HepG2 (cell line): Measurements from ENCODE around the gene ACTR1A. TPM values are rescaled to one million over a fixed set of nuclear protein-coding genes. Genes with fewer than 3 reads are reported as not detected.

Experiments
- ATAC-seq: fragments of 200-7000 bp; cut with Tn5 transposase; 3 replicates; pipeline ENCODE4 v1.9.1; 2020; ENCODE audit warnings: mild to moderate bottlenecking, moderate library complexity
- BruUV-seq: library from RNA; stranded (reverse); fragments of 400-500 nt; replicated peaks from 2 replicates; lab custom pipeline; 2021; lab: Mats Ljungman, UMichigan
- CTCF ChIA-PET: fragments of 300-600 bp; formaldehyde crosslinking; extraction: SDS; loops from one replicate; lab custom pipeline; 2021; ENCODE audit warnings: low total read pairs, inconsistent platforms, low intra/inter-chr PET ratio; lab: Yijun Ruan, JAX
- POLR2A ChIA-PET: fragments of 350-600 bp; sonication (Branson Sonifier 250); formaldehyde crosslinking; loops from one replicate; lab custom pipeline; 2020; ENCODE audit warnings: antibody characterized with exemption, inconsistent platforms; lab: Yijun Ruan, JAX
- DNase-seq: peaks from one replicate; pipeline ENCODE4 v3.0.0-alpha.2; 2015; ENCODE audit warnings: low spot score
- FAIRE-seq: peaks from 3 replicates; lab custom pipeline; 2011; peaks lifted over from hg19 to GRCh38; lab: Jason Lieb, UNC
- H2AFZ ChIP-seq: one replicate; pipeline ENCODE4 v1.6.1; 2011; ENCODE audit warnings: low read length, inconsistent platforms
- H3K27ac ChIP-seq: fragments of 300-600 bp; 3 replicates; pipeline ENCODE4 v1.8.0; 2011; ENCODE audit warnings: mixed run types, mild to moderate bottlenecking, mixed read lengths, low read length, inconsistent platforms; ENCODE audit not compliant: insufficient read depth; ENCODE audit errors: extremely low read length
- H3K27me3 ChIP-seq, 2 experiments: fragments of 200-600 bp in 1 of 2; 2 replicates in 1 of 2; 3 replicates in 1 of 2; pipeline versions ENCODE4 v1.6.0 to v1.8.0; 2011; ENCODE audit warnings: low read length in 2 of 2, mild to moderate bottlenecking in 2 of 2, moderate library complexity in 2 of 2, inconsistent platforms in 1 of 2; ENCODE audit not compliant: insufficient read depth in 2 of 2, control insufficient read depth in 1 of 2
- H3K36me3 ChIP-seq, 2 experiments: fragments of 200-600 bp in 1 of 2; replicated peaks in 1 of 2; 2 replicates in 1 of 2; 3 replicates in 1 of 2; pipeline versions ENCODE4 v1.5.1 to v1.8.0; 2011; ENCODE audit warnings: low read length in 2 of 2, inconsistent platforms in 1 of 2; ENCODE audit not compliant: insufficient read depth in 2 of 2, control insufficient read depth in 1 of 2
- H3K4me1 ChIP-seq: 2 replicates; pipeline ENCODE4 v1.5.1; 2012; ENCODE audit warnings: low read length, inconsistent platforms; ENCODE audit not compliant: insufficient read depth
- H3K4me2 ChIP-seq: 2 replicates; pipeline ENCODE4 v1.6.0; 2011; ENCODE audit warnings: low read depth, low read length, inconsistent platforms
- H3K4me3 ChIP-seq, 3 experiments: fragments of 200-600 bp in 1 of 3; sonication (generic), shearing (Covaris generic) in 1 of 3; replicated peaks in 1 of 3; 2 replicates each; pipeline ENCODE4 v1.5.1; 2011 to 2016; ENCODE audit warnings: low read length in 3 of 3, inconsistent platforms in 2 of 3, low read depth in 2 of 3, mild to moderate bottlenecking in 2 of 3, control low read depth in 1 of 3, mixed read lengths in 1 of 3; ENCODE audit not compliant: insufficient read depth in 1 of 3
- H3K79me2 ChIP-seq: one replicate; pipeline ENCODE4 v1.6.1; 2011; ENCODE audit warnings: low read length, inconsistent platforms; ENCODE audit not compliant: insufficient read depth
- H3K9ac ChIP-seq: 2 replicates; pipeline ENCODE4 v1.6.0; 2011; ENCODE audit warnings: mild to moderate bottlenecking, low read depth, low read length, inconsistent platforms; ENCODE audit not compliant: insufficient read depth
- H3K9me3 ChIP-seq: 2 replicates; pipeline ENCODE4 v1.5.1; 2012; ENCODE audit warnings: mild to moderate bottlenecking, low read length
- H4K20me1 ChIP-seq: 2 replicates; pipeline ENCODE4 v1.6.0; 2011; ENCODE audit warnings: inconsistent platforms, mild to moderate bottlenecking, low read length, moderate library complexity; ENCODE audit not compliant: insufficient read depth
- AGO2 ChIP-seq: fragments of 200-400 bp; formaldehyde crosslinking; optimal IDR thresholded peaks from 2 replicates; pipeline ENCODE3; 2017; ENCODE audit warnings: mild to moderate bottlenecking, low read depth, low read length, moderate library complexity
- CENPBD1 ChIP-seq: sonication (generic); formaldehyde crosslinking; IDR thresholded peaks from 2 replicates; pipeline ENCODE4 v1.8.0; 2022; ENCODE audit warnings: missing genetic modification reagents, low read depth, mild to moderate bottlenecking, borderline replicate concordance
- EP300 ChIP-seq, 3 experiments: sonication (generic) in 1 of 3; formaldehyde crosslinking in 1 of 3; IDR thresholded peaks; 2 replicates each; pipeline versions ENCODE4 v1.5.1 to v1.6.1; 2011 to 2020; ENCODE audit warnings: low read depth in 2 of 3, low read length in 2 of 3, borderline replicate concordance in 1 of 3, improper control_type of control experiment in 1 of 3, mild to moderate bottlenecking in 1 of 3, missing genetic modification reagents in 1 of 3, moderate library complexity in 1 of 3
- FOXK2 ChIP-seq: fragments of 450-650 bp; IDR thresholded peaks from 2 replicates; pipeline ENCODE4 v1.6.1; 2016
- GPN1 ChIP-seq: sonication (generic); formaldehyde crosslinking; IDR thresholded peaks from 2 replicates; pipeline ENCODE4 v1.5.1; 2020; ENCODE audit warnings: missing genetic modification reagents, borderline replicate concordance
- GTF3A ChIP-seq: sonication (generic); formaldehyde crosslinking; conservative IDR thresholded peaks from 2 replicates; pipeline ENCODE4 v1.4.0; 2020; ENCODE audit warnings: mild to moderate bottlenecking, missing genetic modification reagents
- HMG20A ChIP-seq: IDR thresholded peaks from 2 replicates; pipeline ENCODE4 v1.6.1; 2016; ENCODE audit warnings: borderline replicate concordance
- MLXIP ChIP-seq: sonication (generic); formaldehyde crosslinking; IDR thresholded peaks from 2 replicates; pipeline ENCODE4 v1.9.0; 2021; ENCODE audit warnings: missing genetic modification reagents, borderline replicate concordance
- NBN ChIP-seq: fragments of 450-650 bp; conservative IDR thresholded peaks from 2 replicates; pipeline ENCODE4 v1.6.1; 2017
- SOX6 ChIP-seq, 2 experiments: fragments of 450-650 bp in 1 of 2; sonication (generic) in 1 of 2; formaldehyde crosslinking in 1 of 2; IDR thresholded peaks; 2 replicates each; pipeline versions ENCODE4 v1.4.0 to v1.6.1; 2017 to 2020; ENCODE audit warnings: antibody characterized with exemption in 1 of 2, mild to moderate bottlenecking in 1 of 2, missing genetic modification reagents in 1 of 2
- SP4 ChIP-seq: sonication (generic); formaldehyde crosslinking; IDR thresholded peaks from 2 replicates; pipeline ENCODE4 v1.8.1; 2023; ENCODE audit warnings: mild to moderate bottlenecking, missing genetic modification reagents
- YEATS2 ChIP-seq: sonication (generic); formaldehyde crosslinking; IDR thresholded peaks from 2 replicates; pipeline ENCODE4 v1.4.0; 2020; ENCODE audit warnings: missing genetic modification reagents, borderline replicate concordance
- ZFY ChIP-seq: sonication (generic); formaldehyde crosslinking; IDR thresholded peaks from 2 replicates; pipeline ENCODE4 v1.4.0; 2020; ENCODE audit warnings: missing genetic modification reagents
- ZNF343 ChIP-seq: sonication (generic); formaldehyde crosslinking; IDR thresholded peaks from 2 replicates; pipeline ENCODE4 v1.4.0; 2020; ENCODE audit warnings: mild to moderate bottlenecking, missing genetic modification reagents
- ZNF468 ChIP-seq: sonication (generic); formaldehyde crosslinking; IDR thresholded peaks from 2 replicates; pipeline ENCODE4 v1.8.0; 2022; ENCODE audit warnings: mild to moderate bottlenecking, moderate library complexity, missing genetic modification reagents
- ZNF550 ChIP-seq: sonication (generic); formaldehyde crosslinking; IDR thresholded peaks from 2 replicates; pipeline ENCODE4 v1.4.0; 2020; ENCODE audit warnings: mild to moderate bottlenecking, missing genetic modification reagents, borderline replicate concordance
- ZNF607 ChIP-seq: sonication (generic); formaldehyde crosslinking; IDR thresholded peaks from 2 replicates; pipeline ENCODE4 v1.5.1; 2020; ENCODE audit warnings: missing genetic modification reagents, mild to moderate bottlenecking, borderline replicate concordance
- ZNF766 ChIP-seq: sonication (generic); formaldehyde crosslinking; IDR thresholded peaks from 2 replicates; pipeline ENCODE4 v1.5.0; 2020; ENCODE audit warnings: missing genetic modification reagents, borderline replicate concordance
- ZNF790 ChIP-seq: sonication (generic); formaldehyde crosslinking; IDR thresholded peaks from 2 replicates; pipeline ENCODE4 v1.8.0; 2022; ENCODE audit warnings: missing genetic modification reagents, mild to moderate bottlenecking, borderline replicate concordance
- WGBS: methylation state at CpG from one replicate; pipeline ENCODE4 v1.1.6; 2017; ENCODE audit warnings: low lambda C conversion rate; 5-methylcytosine and 5-hydroxymethylcytosine counted together
- in situ Hi-C: cut with HindIII; loops from 2 replicates; pipeline ENCODE4 v1.10.0; 2017; ENCODE audit warnings: low pct_unique_long_range_greater_than_20kb; ENCODE audit not compliant: extremely low pct_ligation_motif_present
- intact Hi-C: fragments of 100-400 bp; cut with micrococcal nuclease; formaldehyde crosslinking; loops from one replicate; pipeline ENCODE4 v1.10.0; 2022; ENCODE audit not compliant: unreplicated experiment
- polyA plus RNA-seq, 8 experiments: library from polyadenylated mRNA; depleted of rRNA in 3 of 8; stranded (reverse) in 7 of 8; unstranded in 1 of 8; fragments of >200 nt; fragmentation: Illumina TruSeq in 4 of 8; extraction: Trizol in 4 of 8; gene quantifications; 2 replicates each; pipeline versions ENCODE4 v1.2.1 to v1.2.3, GENCODE V29; 2011 to 2016; ENCODE audit warnings: low read depth in 4 of 8, missing spikeins in 1 of 8, mixed read lengths in 1 of 8; ENCODE audit not compliant: insufficient read depth in 1 of 8
- total RNA-seq, 5 experiments: library from RNA; depleted of rRNA; stranded (reverse); fragments of >200 nt; fragmentation: Illumina TruSeq; extraction: Trizol; gene quantifications; 2 replicates each; pipeline ENCODE4 v1.2.3, GENCODE V29; 2016; ENCODE audit warnings: low read depth in 1 of 5

The ACTR1A gene
- total and polyA plus RNA-seq, 2 of the 13 experiments (the other 11 are each of a cell fraction or from before 2014, with no cell fraction given), result 59.6 to 62.8 TPM

- intact Hi-C loops, result no loop called here
- 86% methylated on average over 6 of the region's 6 CpGs for WGBS
- H3K27me3 ChIP-seq, result no peaks in the 10 kb centered on the region
- H3K4me1 ChIP-seq, result peaks cover 14% of the 10 kb centered on the region
- POLR2A ChIA-PET, result interaction anchor here (0.8 kb wide), 1 partner anchor 17 kb away, joined by 3 read pairs; no protein-coding TSS in a partner anchor
- BruUV-seq, result no TSS peak
- no peaks in the 10 kb centered on the region for H3K36me3 ChIP-seq
- H3K9ac ChIP-seq, result no peak overlapping the region
- no peaks in the 10 kb centered on the region for H3K9me3 ChIP-seq
- no peaks in the 10 kb centered on the region for H4K20me1 ChIP-seq
- no peak overlapping the region for H2AFZ ChIP-seq
- TF ChIP-seq ZNF550 (CRISPR knock-in tag) (no peak), EP300 (IDR thresholded peaks at IDR 0.05; ENCODE audit: low read depth in 2 of 2, low read length in 2 of 2) (no peak), EP300 (CRISPR knock-in tag; IDR thresholded peaks at IDR 0.05; ENCODE audit: borderline replicate concordance) (no peak), SP4 (CRISPR knock-in tag) (no peak), GPN1 (CRISPR knock-in tag) (no peak), YEATS2 (CRISPR knock-in tag) (no peak), ZNF468 (CRISPR knock-in tag) (no peak), CENPBD1 (no peak), ZNF766 (CRISPR knock-in tag) (no peak), ZFY (CRISPR knock-in tag) (no peak), ZNF607 (no peak), AGO2 (no peak), HMG20A (CRISPR knock-in tag) (no peak), GTF3A (no peak), MLXIP (no peak), ZNF343 (CRISPR knock-in tag) (no peak), NBN (no peak), FOXK2 (no peak), ZNF790 (CRISPR knock-in tag) (no peak), SOX6 (IDR thresholded peaks at IDR 0.05) (no peak), SOX6 (CRISPR knock-in tag; IDR thresholded peaks at IDR 0.05) (no peak)
- DNase-seq (no peak), ATAC-seq (no peak), FAIRE-seq (no peak)
- CTCF ChIA-PET, result no interaction called here
- no peak overlapping the region for H3K4me2 ChIP-seq
- in situ Hi-C loops, result no loop called here
- H3K79me2 ChIP-seq, result no peaks in the 10 kb centered on the region
- no peak overlapping the region for H3K4me3 ChIP-seq
- H3K27ac ChIP-seq, result no peak overlapping the region
Observed at GRCh38 chr10:102467971-102468438, 34.5 kb downstream of the ACTR1A start.
